Hepatocyte (in vitro differentiated cells): ENCODE measurements around the gene ZGRF1. TPM values are rescaled to one million over a fixed set of nuclear protein-coding genes. Genes with fewer than 3 reads are reported as not detected.

Experiments used
- DNase-seq: peaks from one replicate; pipeline ENCODE4 v3.0.0-alpha.2; 2016; ENCODE audit warnings: low spot score
- H2AFZ ChIP-seq: fragments of 200-600 bp; sonication (generic); 2 replicates; pipeline ENCODE4 v1.6.0; 2016; ENCODE audit warnings: antibody characterized with exemption, mild to moderate bottlenecking
- H3K27ac ChIP-seq: fragments of 200-600 bp; sonication (generic); 2 replicates; pipeline ENCODE4 v1.5.1; 2016; ENCODE audit warnings: mild to moderate bottlenecking
- H3K27me3 ChIP-seq: fragments of 200-600 bp; sonication (generic); 2 replicates; pipeline ENCODE4 v1.6.1; 2016
- H3K36me3 ChIP-seq: fragments of 200-600 bp; sonication (generic); replicated peaks from 2 replicates; pipeline ENCODE4 v1.5.1; 2016; ENCODE audit warnings: low read depth; ENCODE audit not compliant: insufficient read depth
- H3K4me1 ChIP-seq: fragments of 200-600 bp; sonication (generic); 2 replicates; pipeline ENCODE4 v1.5.1; 2016; ENCODE audit warnings: mild to moderate bottlenecking, moderate library complexity; ENCODE audit not compliant: insufficient read depth
- H3K4me2 ChIP-seq: fragments of 200-600 bp; sonication (generic); 2 replicates; pipeline ENCODE4 v1.6.0; 2016
- H3K4me3 ChIP-seq: fragments of 200-600 bp; sonication (generic); 2 replicates; pipeline ENCODE4 v1.5.1; 2016; ENCODE audit warnings: mild to moderate bottlenecking
- H3K79me2 ChIP-seq: fragments of 200-600 bp; sonication (generic); 2 replicates; pipeline ENCODE4 v1.6.0; 2017; ENCODE audit warnings: mild to moderate bottlenecking
- H3K9me2 ChIP-seq: fragments of 200-600 bp; sonication (generic); replicated peaks from 2 replicates; pipeline ENCODE4 v1.6.0; 2017; ENCODE audit warnings: mild to moderate bottlenecking; ENCODE audit not compliant: insufficient read depth
- H3K9me3 ChIP-seq: fragments of 200-600 bp; sonication (generic); 2 replicates; pipeline ENCODE4 v1.5.1; 2016; ENCODE audit warnings: low read depth, mild to moderate bottlenecking
- H4K20me1 ChIP-seq: fragments of 200-600 bp; sonication (generic); 2 replicates; pipeline ENCODE4 v1.6.0; 2016; ENCODE audit warnings: mild to moderate bottlenecking; ENCODE audit not compliant: insufficient read depth, poor library complexity, severe bottlenecking
- EZH2 ChIP-seq: fragments of 200-600 bp; sonication (generic); IDR thresholded peaks from 2 replicates; pipeline ENCODE4 v1.6.1; 2016; ENCODE audit warnings: antibody characterized with exemption, mild to moderate bottlenecking, borderline replicate concordance
- EZH2phosphoT487 ChIP-seq: fragments of 200-600 bp; sonication (generic); IDR thresholded peaks from one replicate; pipeline ENCODE4 v1.6.1; 2018; ENCODE audit warnings: antibody characterized with exemption, mild to moderate bottlenecking, low read depth, moderate library complexity; ENCODE audit not compliant: unreplicated experiment, severe bottlenecking
- WGBS: methylation state at CpG from one replicate; pipeline ENCODE4 v1.1.6; 2016; ENCODE audit warnings: low lambda C conversion rate; ENCODE audit errors: missing lambda C conversion rate; 5-methylcytosine and 5-hydroxymethylcytosine counted together
- polyA plus RNA-seq: library from polyadenylated mRNA; unstranded; fragments of >200 nt; fragmentation: Nextera tagmentation; extraction: Ambion mirVana; gene quantifications from 2 replicates; pipeline ENCODE4 v1.2.1, GENCODE V29; 2016
- total RNA-seq: library from RNA; depleted of rRNA; stranded (reverse); fragments of >200 nt; gene quantifications from 2 replicates; pipeline ENCODE4 v1.2.3, GENCODE V29; 2014
- TF ChIP-seq, protein P1 (sequence below): fragments of 200-600 bp; sonication (generic); IDR thresholded peaks from 2 replicates; pipeline ENCODE4 v1.5.1; 2016; ENCODE audit warnings: antibody characterized with exemption, mild to moderate bottlenecking; ENCODE audit not compliant: poor library complexity

Gene ZGRF1
- total and polyA plus RNA-seq, 2 experiments from 2014 or later = 1.2 to 9.9 TPM

DNA sequence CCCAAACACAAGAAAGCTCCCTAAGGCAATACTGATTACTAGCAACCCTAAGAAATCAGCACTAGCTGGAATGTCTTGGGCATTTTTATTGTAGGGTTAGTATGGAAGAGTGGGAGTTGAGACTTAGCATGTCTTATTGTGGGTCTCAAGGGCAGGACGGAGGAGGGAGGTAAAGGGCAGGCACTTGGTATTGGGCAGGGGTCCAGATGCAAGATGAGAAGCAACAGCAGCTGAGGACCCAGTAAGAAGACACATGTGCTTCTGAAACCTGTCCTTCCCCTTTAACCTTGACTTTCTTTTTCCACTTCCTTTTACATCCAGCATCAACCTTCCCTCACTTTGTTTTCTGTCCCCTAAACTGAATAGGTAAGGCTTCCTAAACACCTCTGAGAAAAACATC lies 37.7 kb upstream of the ZGRF1 start:
- DNase-seq = no peak
- Histone ChIP-seq H3K79me2 (no peaks in the 10 kb centered on the region), H3K27ac (no peak overlapping the region), H4K20me1 (no peaks in the 10 kb centered on the region), H3K4me2 (no peak overlapping the region), H3K4me1 (no peaks in the 10 kb centered on the region), H3K27me3 (no peaks in the 10 kb centered on the region), H3K36me3 (no peaks in the 10 kb centered on the region), H3K9me3 (no peaks in the 10 kb centered on the region), H3K9me2 (no peaks in the 10 kb centered on the region), H3K4me3 (no peak overlapping the region), H2AFZ (no peak overlapping the region)
- TF ChIP-seq, protein P1, sequence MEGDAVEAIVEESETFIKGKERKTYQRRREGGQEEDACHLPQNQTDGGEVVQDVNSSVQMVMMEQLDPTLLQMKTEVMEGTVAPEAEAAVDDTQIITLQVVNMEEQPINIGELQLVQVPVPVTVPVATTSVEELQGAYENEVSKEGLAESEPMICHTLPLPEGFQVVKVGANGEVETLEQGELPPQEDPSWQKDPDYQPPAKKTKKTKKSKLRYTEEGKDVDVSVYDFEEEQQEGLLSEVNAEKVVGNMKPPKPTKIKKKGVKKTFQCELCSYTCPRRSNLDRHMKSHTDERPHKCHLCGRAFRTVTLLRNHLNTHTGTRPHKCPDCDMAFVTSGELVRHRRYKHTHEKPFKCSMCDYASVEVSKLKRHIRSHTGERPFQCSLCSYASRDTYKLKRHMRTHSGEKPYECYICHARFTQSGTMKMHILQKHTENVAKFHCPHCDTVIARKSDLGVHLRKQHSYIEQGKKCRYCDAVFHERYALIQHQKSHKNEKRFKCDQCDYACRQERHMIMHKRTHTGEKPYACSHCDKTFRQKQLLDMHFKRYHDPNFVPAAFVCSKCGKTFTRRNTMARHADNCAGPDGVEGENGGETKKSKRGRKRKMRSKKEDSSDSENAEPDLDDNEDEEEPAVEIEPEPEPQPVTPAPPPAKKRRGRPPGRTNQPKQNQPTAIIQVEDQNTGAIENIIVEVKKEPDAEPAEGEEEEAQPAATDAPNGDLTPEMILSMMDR = no peak
- TF ChIP-seq EZH2 = no peak
- TF ChIP-seq EZH2phosphoT487 = no peak
- 67% methylated on average over 1 of the region's 1 CpG for WGBS

DNA sequence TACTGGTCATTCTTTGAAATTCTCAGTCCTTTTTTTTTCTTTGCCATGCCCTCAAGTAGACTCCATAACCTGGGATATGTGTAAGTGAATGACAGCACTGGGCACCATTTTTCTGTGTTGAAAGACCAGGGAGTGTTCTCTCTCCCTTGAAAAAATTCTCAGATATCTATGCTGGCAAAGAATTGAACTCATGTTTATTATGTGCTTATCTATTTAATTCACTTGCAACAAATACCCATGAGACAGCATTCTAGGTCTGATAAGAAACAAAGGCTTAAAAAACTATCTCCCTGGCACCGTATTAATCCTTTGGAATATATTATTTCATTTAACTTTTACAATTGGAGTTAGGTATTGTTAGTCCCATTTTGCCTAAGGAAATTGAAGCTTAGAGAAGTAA lies 37.0 kb upstream of the ZGRF1 start:
- Histone ChIP-seq H3K27me3 (no peaks in the 10 kb centered on the region), H3K36me3 (no peaks in the 10 kb centered on the region), H3K4me1 (no peaks in the 10 kb centered on the region), H3K9me3 (no peaks in the 10 kb centered on the region), H3K4me3 (no peak overlapping the region), H2AFZ (no peak overlapping the region), H3K9me2 (no peaks in the 10 kb centered on the region), H3K79me2 (no peaks in the 10 kb centered on the region), H3K27ac (no peak overlapping the region), H3K4me2 (no peak overlapping the region), H4K20me1 (no peaks in the 10 kb centered on the region)
- 50% methylated on average over 1 of the region's 1 CpG for WGBS
- DNase-seq = no peak
- TF ChIP-seq EZH2phosphoT487 = no peak
- TF ChIP-seq, protein P1 = no peak
- no peak for TF ChIP-seq EZH2

DNA sequence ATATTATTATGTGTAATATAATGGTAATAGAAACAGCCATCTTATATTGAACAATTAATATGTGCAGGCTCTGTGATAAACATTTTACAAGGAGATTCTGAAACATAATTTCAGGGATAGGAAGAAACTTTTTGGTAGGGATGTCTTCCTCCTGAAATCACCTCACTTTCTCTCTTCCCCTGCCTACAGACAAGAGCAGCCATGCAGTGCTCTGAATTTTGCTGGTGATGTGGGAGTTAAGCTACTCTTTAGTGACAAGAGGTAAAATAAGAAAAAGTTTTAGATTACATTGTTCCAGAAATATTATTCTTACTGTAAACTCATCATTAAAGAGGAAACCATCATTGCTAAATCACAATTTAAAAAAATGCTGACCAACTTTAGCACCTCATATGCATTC lies 36.4 kb upstream of the ZGRF1 start:
- Histone ChIP-seq H3K9me3 (no peaks in the 10 kb centered on the region), H3K79me2 (no peaks in the 10 kb centered on the region), H3K9me2 (no peaks in the 10 kb centered on the region), H3K27ac (no peak overlapping the region), H2AFZ (no peak overlapping the region), H3K4me1 (no peaks in the 10 kb centered on the region), H4K20me1 (no peaks in the 10 kb centered on the region), H3K27me3 (no peaks in the 10 kb centered on the region), H3K4me3 (no peak overlapping the region), H3K4me2 (no peak overlapping the region), H3K36me3 (no peaks in the 10 kb centered on the region)
- no peak for DNase-seq
- TF ChIP-seq EZH2phosphoT487 (no peak), EZH2 (no peak)
- TF ChIP-seq, protein P1 = no peak

DNA sequence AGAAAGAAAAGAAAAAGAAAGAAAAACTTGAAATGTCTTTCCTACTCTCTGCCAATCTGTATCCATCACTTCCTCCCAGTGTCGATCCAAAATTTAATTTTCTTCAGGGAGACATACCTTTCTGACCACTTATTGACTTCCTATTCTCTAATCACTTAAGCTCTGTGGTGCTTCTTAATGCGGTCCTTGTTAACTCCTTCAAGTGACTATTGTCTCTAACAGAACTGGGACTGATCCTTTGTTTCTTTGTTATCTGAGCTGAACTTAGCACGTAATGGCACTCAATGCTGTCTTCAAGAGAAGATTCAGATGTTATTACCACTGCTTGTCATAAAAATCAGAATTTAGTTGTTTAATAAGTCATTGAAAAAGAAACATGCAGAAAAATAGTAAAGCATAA lies 31.4 kb upstream of the ZGRF1 start:
- Histone ChIP-seq H3K27me3 (no peaks in the 10 kb centered on the region), H3K79me2 (no peaks in the 10 kb centered on the region), H3K4me1 (no peaks in the 10 kb centered on the region), H3K36me3 (no peaks in the 10 kb centered on the region), H2AFZ (no peak overlapping the region), H3K4me2 (no peak overlapping the region), H3K27ac (no peak overlapping the region), H3K4me3 (no peak overlapping the region), H3K9me3 (no peaks in the 10 kb centered on the region), H3K9me2 (no peaks in the 10 kb centered on the region), H4K20me1 (no peaks in the 10 kb centered on the region)
- DNase-seq = no peak
- 76% methylated on average over 3 of the region's 3 CpGs for WGBS
- TF ChIP-seq EZH2phosphoT487 (no peak), EZH2 (no peak)
- TF ChIP-seq, protein P1 = no peak
